Activated naive CD8-positive, alpha-beta T cell treated with anti-CD3 and anti-CD28 coated beads for 36 hours (primary cell): ENCODE data around the gene RAB6B. TPM values are rescaled to one million over a fixed set of nuclear protein-coding genes. Genes with fewer than 3 reads are reported as not detected.

ENCODE experiments used
- DNase-seq: peaks from one replicate; pipeline ENCODE4 v3.0.0; 2021
- H3K27ac Mint-ChIP-seq: one replicate; pipeline ENCODE4 v1.8.0; 2022; ENCODE audit warnings: mild to moderate bottlenecking, moderate library complexity, mixed read lengths
- H3K27me3 Mint-ChIP-seq: one replicate; pipeline ENCODE4 v1.8.0; 2022; ENCODE audit warnings: mild to moderate bottlenecking, mixed read lengths
- H3K36me3 Mint-ChIP-seq: one replicate; pipeline ENCODE4 v1.8.0; 2021; ENCODE audit warnings: mild to moderate bottlenecking, mixed read lengths
- H3K4me1 Mint-ChIP-seq: one replicate; pipeline ENCODE4 v1.8.0; 2021; ENCODE audit warnings: mixed read lengths
- H3K4me3 Mint-ChIP-seq: one replicate; pipeline ENCODE4 v1.8.0; 2022; ENCODE audit warnings: mild to moderate bottlenecking, moderate library complexity, mixed read lengths
- H3K9me3 Mint-ChIP-seq: one replicate; pipeline ENCODE4 v1.8.0; 2022; ENCODE audit warnings: mixed read lengths
- total RNA-seq, 2 experiments: library from RNA; stranded (reverse); gene quantifications; one replicate each; pipeline ENCODE4 v1.2.3, GENCODE V29; 2021

RAB6B gene
- total RNA-seq, 2 experiments from 2014 or later: 0.08 to 0.29 TPM

DNA sequence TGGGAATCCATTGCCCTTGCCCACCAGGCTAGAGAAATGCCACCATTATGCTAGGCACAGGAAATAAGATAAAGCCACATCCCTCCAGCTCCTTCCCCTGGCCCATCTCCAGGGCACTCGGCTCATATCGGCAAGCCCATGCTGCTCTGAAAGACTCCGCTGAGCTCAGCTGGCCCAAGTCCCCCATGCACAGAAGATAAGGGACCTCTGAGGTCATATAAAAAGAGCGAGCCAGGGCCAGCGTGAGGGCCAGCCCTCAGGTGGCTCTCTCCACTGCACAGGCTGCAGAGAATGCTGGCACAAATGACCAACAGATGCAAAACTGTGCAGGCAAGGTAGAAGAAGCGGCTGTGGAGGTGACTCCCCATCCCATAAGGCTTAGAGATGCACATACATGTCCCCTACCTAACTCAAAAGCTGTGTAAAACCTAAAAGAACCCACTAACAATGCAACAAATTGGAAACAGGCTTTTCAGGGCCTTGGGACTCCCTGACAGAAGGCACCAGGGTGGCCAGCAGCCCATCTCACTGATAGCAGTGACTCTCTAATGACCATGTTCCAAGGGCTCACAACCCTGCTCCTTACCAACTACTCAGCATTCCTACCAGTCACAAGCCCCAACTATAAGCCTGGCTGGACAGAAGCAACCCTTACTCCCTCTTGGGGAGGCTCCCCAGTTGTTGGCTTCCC, 3.0 kb downstream of the RAB6B start:
- no peak overlapping the region for H3K27ac Mint-ChIP-seq
- no peaks in the 10 kb centered on the region for H3K36me3 Mint-ChIP-seq
- H3K9me3 Mint-ChIP-seq: no peaks in the 10 kb centered on the region
- peaks cover 54% of the 10 kb centered on the region for H3K27me3 Mint-ChIP-seq
- no peak overlapping the region for H3K4me3 Mint-ChIP-seq
- DNase-seq: no peak
- no peaks in the 10 kb centered on the region for H3K4me1 Mint-ChIP-seq

DNA sequence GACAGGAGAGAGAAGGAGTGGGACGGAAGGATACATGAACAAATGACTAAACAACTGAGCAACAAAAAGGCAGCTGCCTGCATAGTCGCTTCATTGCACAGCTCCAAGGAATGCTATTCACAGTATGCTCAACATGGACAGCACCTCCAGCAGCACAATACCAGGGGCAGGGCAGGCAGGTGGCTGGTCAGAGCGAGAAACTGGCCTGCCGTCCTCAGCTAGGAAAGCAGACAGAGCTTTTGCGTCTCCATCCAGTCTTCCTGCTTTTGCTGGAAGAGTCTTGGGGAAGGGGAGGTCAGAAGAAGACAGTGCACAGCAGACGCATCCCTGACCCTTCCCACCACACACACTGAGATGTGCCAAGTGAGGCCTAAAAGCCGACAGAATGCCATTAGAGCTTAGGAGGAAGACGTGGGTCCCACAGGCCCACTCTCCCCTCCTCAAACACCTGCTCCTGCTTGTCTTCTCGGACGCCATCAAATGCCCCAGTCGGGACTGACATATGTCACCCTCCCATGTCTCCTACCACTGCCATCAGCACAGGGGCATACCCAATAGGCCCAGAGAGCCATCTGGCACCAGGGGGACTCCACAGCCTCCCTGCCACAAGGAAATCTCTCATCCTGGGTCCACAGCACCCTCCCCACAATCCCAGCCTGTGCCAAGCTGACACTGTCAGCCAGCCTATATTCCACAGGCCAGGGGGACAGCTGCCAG, 3.9 kb downstream of the RAB6B start:
- Mint-ChIP-seq H3K4me3 (no peak overlapping the region), H3K36me3 (no peaks in the 10 kb centered on the region), H3K27ac (no peak overlapping the region), H3K4me1 (no peaks in the 10 kb centered on the region), H3K9me3 (no peaks in the 10 kb centered on the region), H3K27me3 (peaks cover 45% of the 10 kb centered on the region)
- no peak for DNase-seq

DNA sequence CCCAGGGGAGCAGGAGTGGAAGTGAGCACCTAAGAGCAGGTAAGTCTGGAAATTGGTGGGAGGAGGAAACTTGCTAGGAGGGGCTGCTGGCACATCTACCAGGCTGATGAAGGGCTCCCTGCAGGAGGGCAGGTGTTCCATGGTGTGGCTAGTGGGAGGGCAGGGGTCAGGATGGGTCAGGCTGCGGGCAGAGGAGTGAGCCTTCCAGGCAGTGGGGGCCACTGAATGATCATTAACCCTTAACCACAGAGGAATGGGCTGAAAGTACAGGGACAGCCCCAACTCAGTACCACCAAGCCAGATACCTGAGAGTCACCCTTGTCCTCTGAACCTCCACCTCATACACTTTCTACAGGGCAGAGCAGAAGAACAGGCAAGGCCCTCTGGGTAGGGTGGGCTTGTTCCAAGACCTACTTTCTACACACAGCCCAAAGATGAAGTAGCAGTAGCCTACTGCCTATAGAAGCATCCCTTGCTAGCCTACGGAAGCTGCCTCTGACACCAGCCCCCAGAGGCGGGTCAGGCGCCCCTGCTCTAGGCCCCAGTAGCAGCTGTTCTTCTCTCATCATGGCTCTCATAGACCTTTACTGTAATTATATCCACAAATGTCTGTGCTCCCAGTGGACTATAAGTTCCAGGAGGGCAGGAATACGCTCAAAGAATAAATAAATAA, 4.6 kb downstream of the RAB6B start:
- Mint-ChIP-seq H3K4me1 (no peaks in the 10 kb centered on the region), H3K27me3 (peaks cover 38% of the 10 kb centered on the region), H3K27ac (no peak overlapping the region), H3K4me3 (no peak overlapping the region), H3K36me3 (no peaks in the 10 kb centered on the region), H3K9me3 (no peaks in the 10 kb centered on the region)
- no peak for DNase-seq

DNA sequence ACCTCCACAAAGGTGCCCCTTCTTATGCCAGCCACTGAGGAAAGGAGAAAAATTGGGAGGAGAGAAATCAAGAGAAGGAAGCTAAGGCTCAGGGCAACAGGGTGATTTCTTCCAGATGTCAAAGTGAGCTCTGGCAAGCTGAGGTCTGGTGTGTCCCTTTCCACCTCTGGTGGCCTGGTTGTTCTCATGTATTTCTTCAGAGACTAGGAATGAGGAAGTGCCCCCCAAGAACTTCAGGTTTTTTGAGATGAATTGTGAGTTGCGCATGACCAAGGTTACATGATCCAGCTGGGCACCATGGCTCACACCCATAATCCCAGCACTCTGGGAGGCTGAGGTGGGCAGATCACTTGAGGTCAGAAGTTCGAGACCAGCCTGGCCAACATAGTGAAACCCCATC, 5.6 kb downstream of the RAB6B start:
- peaks cover 32% of the 10 kb centered on the region for H3K27me3 Mint-ChIP-seq
- H3K4me1 Mint-ChIP-seq: no peaks in the 10 kb centered on the region
- H3K27ac Mint-ChIP-seq: no peak overlapping the region
- no peak overlapping the region for H3K4me3 Mint-ChIP-seq
- no peaks in the 10 kb centered on the region for H3K36me3 Mint-ChIP-seq
- no peak for DNase-seq
- H3K9me3 Mint-ChIP-seq: no peaks in the 10 kb centered on the region

DNA sequence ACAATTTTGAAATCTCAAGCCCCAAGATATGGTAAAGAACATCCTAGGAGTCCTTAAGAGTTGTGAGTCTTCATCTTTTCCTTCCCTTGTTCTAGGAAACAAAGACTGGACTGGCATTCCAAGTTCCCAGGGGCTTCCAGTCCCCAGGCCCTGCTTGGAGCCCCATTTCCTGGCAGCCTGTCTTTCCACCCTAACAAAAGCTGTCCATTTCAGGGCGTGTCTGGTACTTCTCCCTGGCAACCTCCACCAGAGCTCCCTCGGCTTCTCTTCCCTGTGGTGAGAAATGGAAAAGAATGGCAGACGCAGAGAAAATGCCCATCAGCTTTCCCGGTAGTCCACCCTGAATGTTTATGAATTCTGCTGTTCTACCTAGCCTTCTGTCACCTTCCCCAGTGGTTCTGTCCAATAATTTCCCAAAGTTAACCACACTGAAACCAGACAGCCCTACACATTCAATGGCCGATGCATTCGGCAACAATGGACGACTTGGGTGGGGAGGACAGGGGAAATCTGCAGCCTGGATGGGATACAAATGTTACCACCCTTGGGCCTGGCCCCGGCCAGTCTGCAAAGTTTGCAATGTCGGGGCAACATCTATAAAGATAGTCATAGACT, 6.8 kb downstream of the RAB6B start:
- Mint-ChIP-seq H3K27me3 (peaks cover 27% of the 10 kb centered on the region), H3K4me1 (no peaks in the 10 kb centered on the region), H3K27ac (no peak overlapping the region), H3K36me3 (no peaks in the 10 kb centered on the region), H3K4me3 (no peak overlapping the region), H3K9me3 (no peaks in the 10 kb centered on the region)
- DNase-seq: no peak

DNA sequence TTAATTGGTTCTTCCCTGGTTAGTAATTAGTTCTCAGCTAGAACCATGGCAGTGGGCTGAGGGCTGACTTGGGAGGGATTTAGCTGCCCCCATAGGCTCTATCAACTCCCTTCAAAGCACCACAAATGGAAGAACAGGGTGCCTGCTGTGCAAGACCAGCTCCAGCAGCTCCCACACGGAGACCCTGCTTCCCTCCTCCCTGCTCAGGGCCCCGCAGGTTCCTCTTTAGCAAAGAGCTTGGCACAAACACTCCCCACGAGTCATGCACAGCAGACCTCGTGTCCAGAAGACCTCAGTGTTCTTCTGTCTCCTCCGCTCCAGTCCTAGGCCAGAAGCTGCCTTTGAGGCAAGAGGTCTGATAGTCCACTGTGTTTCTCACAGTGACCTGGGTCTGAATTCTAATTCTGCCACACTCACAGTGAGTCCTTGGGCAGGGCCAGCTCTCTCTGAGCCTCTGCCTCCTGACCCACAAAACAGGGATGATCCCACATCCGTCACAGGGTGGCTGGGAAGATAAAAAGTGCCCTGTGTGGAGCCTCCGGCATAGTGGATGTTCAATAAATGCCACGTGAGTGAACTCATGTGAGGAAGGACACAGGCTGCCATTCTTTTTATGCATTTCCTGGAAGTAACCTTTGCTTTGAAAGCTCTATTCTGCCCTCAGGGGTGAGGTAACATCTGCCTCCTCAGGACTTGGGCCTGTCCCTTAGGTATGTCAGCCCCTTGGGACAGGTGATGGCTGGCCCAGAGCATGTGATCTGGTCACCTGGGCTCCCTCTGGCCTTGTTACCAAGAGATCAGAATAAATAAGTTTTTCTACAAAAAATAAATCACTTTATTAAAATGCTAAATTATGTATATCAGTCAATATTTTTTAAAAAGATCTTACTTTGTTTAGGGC, 7.6 kb downstream of the RAB6B start:
- Mint-ChIP-seq H3K27ac (no peak overlapping the region), H3K9me3 (no peaks in the 10 kb centered on the region)

DNA sequence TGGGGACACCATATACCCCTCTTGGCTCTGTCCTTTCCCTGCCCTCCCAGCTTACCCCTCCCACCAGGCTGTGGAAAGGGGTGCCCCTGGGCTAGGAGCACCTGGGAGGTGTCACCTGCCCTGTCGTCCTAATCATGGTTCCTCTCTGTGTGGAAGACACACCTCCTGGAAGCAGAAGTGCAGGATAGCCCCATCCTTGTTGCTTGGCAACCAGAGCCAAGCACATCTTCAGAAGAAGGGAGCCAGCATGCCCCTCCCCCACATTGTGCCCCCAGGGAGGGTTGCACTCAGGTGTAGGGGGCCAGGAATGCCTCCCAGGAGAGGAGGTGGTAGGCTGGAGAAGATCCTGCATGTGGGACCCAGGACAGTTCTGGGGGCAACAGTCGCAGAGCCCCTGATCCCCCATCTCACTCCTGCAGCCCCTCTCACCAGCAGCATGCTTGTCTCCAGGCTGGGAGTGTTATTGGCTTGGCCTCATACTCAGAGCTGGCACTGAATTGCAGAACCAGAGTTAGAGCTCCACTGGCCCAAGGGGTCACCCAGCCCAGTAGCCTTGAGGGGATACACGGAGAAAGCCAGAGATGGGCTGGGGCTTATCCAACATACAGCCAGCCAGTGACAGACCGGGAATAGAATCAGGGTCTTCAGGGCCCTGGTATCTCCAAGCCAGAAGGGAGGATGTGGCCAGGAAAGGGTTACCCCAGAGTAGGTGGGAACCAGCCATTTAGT, 8.4 kb downstream of the RAB6B start:
- Mint-ChIP-seq H3K36me3 (no peaks in the 10 kb centered on the region), H3K4me1 (no peaks in the 10 kb centered on the region), H3K4me3 (no peak overlapping the region), H3K27me3 (peaks cover 17% of the 10 kb centered on the region), H3K27ac (no peak overlapping the region), H3K9me3 (no peaks in the 10 kb centered on the region)
- DNase-seq: no peak

More for the DNA sequence above, 7.6 kb downstream of the RAB6B start:
- Mint-ChIP-seq H3K4me3 (no peak overlapping the region), H3K36me3 (no peaks in the 10 kb centered on the region), H3K4me1 (no peaks in the 10 kb centered on the region), H3K27me3 (peaks cover 19% of the 10 kb centered on the region)
- DNase-seq: no peak

DNA sequence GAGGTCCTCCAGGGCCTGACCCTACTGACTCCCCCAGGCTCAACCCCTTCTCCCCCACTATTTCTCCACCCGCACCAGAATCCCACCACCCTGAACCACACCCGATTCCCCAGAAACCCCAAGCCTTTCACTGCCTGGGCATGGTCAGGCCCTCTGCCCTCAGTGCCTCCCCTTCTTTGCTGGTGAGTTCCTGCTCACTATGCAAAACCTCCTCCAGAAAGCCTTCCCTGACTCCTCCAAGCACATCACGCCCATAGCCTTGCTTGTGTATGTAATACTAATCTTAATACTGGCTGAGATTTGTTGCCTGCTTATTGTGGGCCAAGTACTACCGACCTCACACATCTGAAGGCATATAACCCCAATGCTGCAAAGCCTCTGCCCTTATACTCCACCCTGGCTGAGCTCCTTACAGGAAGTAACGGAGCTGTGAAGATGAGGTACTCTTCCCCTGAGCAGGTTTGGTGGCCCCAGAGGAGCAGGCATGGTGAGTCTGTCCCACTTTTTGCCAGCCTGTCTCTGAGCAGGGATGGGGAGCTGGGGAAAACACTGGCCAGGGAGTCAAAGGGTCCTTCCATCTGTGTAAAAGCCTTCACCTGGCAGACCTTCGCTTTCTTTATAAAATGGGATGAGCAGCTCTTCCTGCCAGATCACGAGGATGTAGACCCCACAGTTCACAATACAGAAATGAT, 9.5 kb downstream of the RAB6B start:
- DNase-seq: no peak
- peaks cover 8% of the 10 kb centered on the region for H3K27me3 Mint-ChIP-seq
- no peak overlapping the region for H3K27ac Mint-ChIP-seq
- no peaks in the 10 kb centered on the region for H3K9me3 Mint-ChIP-seq
- H3K36me3 Mint-ChIP-seq: no peaks in the 10 kb centered on the region
- H3K4me3 Mint-ChIP-seq: no peak overlapping the region
- peaks cover 3% of the 10 kb centered on the region for H3K4me1 Mint-ChIP-seq

DNA sequence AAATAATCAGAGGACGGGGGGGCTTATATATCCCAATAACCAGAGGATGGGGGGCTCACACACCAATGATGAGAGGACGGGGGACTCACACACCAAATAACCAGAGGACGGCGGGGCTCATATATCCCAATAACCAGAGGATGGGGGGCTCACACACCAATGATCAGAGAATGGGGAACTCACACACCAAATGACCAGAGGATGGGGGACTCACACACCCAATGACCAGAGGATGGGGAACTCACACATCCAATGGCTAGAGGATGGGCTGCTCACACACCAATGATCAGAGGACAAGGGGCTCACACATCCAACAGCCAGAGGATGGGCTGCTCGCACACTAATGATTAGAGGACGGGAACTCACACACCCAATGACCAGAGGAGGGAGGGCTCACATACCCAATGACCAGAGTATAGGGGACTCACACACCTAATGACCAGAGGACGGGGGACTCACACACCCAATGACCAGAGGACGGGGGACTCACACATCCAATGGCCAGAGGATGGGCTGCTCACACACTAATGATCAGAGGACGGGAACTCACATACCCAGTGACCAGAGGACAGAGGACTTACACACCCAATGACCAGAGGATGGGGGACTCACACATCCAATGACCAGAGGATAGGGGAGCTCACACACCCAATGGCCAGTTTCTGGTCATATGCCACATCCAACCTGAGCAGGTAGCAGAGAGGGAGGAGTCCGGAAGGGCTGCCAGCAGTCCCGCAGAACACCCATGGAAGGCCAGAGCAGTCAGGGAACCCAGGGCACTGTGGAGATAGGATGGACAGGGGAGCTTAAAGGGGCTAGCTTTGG, 10.6 kb downstream of the RAB6B start:
- Mint-ChIP-seq H3K4me1 (peaks cover 3% of the 10 kb centered on the region), H3K27ac (no peak overlapping the region), H3K9me3 (no peaks in the 10 kb centered on the region), H3K36me3 (no peaks in the 10 kb centered on the region), H3K4me3 (no peak overlapping the region), H3K27me3 (peaks cover 8% of the 10 kb centered on the region)
- DNase-seq: no peak

DNA sequence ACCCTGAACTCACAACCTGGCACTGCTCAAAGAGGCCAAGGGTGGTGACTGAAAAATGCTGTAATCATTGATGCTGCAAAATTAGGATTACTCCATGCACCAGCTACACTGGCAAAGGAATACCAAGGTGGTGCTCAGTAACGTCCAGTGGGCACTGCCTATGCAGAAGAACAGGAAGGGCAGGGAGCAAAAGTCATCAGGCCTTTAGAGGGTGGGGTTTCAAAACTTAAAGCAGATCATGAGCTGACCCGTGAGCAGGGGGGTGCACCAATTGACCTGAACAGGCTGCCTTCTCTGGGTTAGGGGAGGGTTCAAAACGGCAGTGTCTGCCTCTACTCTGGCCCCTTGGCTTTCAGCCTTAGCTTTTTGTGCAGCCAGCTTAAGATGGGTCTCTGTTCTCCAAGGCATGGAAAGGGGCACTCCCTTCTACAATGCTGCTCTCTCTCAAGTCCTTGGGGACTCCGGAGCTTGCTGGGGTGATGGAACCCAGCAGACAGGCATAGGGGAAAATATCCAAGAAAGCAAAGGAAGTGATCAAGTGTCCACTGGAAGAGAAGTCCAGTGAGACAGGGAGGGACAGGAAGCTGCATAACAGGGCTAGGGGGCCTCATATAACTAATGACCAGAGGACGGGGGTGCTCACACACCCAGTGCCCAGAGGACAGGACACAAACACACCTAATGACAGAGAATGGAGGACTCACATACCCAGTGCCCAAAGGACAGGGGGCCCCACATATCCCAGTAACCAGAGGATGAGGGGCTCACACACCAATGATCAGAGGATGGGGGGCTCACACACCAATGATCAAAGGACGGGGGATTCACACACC, 11.4 kb downstream of the RAB6B start:
- no peak overlapping the region for H3K4me3 Mint-ChIP-seq
- H3K27ac Mint-ChIP-seq: no peak overlapping the region
- H3K36me3 Mint-ChIP-seq: no peaks in the 10 kb centered on the region
- no peaks in the 10 kb centered on the region for H3K9me3 Mint-ChIP-seq
- no peak for DNase-seq
- H3K4me1 Mint-ChIP-seq: peaks cover 3% of the 10 kb centered on the region
- H3K27me3 Mint-ChIP-seq: peaks cover 8% of the 10 kb centered on the region

DNA sequence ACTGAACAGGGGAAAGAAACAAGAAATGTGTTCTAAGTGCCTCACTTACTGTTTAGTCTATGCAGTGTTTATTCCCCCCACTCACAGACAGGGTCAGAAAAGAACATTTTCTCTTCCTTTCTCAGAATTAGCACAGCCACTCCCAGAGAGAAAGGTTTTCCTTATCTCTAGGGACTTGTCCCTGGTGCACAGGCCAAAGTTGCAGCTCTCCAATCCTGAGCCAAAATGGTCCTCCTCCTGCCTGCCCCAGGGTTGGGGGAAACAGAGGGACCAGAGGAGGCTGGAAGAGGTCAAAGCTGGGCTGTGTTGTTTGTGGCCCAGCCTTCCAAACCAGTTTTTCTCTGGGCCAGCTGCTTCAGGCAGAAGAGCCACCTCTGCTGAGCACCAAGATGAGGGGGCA, 12.0 kb downstream of the RAB6B start:
- Mint-ChIP-seq H3K27ac (no peak overlapping the region), H3K9me3 (peaks cover 2% of the 10 kb centered on the region), H3K4me1 (peaks cover 3% of the 10 kb centered on the region)

DNA sequence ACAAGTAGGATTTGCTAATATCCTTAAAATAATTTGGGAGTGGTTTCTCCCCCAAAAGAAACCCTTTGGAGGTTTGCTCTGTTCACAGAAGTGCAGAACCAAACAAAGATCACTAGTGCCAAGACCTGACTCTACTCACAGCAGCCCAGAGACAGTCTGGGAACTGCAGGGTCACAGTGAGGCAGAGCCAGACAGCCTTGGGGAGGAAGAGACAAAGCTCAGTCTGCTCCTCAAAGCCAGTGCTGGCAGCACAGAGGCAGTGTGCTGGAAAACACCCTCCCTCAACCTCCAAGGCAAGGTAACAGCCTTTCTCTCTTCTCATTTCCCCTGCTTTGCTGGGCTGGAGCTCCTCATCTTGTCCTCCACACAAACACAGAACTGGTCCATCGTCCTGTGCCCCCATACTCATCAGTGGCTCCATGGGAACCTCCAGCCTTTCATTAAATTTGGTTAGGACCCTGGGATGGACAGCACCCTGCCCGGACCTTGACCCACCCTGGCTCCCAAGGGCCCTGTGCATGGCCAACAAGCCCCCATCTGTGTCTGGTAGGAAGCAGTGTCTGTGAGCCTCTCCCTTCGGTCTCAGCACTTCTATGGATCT, 12.6 kb downstream of the RAB6B start:
- H3K9me3 Mint-ChIP-seq: peaks cover 8% of the 10 kb centered on the region
- H3K4me1 Mint-ChIP-seq: peaks cover 3% of the 10 kb centered on the region
- H3K27ac Mint-ChIP-seq: no peak overlapping the region
- H3K36me3 Mint-ChIP-seq: no peaks in the 10 kb centered on the region
- peaks cover 8% of the 10 kb centered on the region for H3K27me3 Mint-ChIP-seq
- no peak overlapping the region for H3K4me3 Mint-ChIP-seq
- no peak for DNase-seq

More for the DNA sequence above, 12.0 kb downstream of the RAB6B start:
- Mint-ChIP-seq H3K27me3 (peaks cover 8% of the 10 kb centered on the region), H3K4me3 (no peak overlapping the region), H3K36me3 (no peaks in the 10 kb centered on the region)
- no peak for DNase-seq
